ENCODE results near the gene A2M. TPM values are rescaled to one million over a fixed set of nuclear protein-coding genes. Genes with fewer than 3 reads are reported as not detected.

The A2M gene
- total and polyA plus RNA-seq, 2 donors (not counting 3 experiments of a cell fraction or from before 2014, with no cell fraction given), result 11.5 to 16.9 TPM

DNA sequence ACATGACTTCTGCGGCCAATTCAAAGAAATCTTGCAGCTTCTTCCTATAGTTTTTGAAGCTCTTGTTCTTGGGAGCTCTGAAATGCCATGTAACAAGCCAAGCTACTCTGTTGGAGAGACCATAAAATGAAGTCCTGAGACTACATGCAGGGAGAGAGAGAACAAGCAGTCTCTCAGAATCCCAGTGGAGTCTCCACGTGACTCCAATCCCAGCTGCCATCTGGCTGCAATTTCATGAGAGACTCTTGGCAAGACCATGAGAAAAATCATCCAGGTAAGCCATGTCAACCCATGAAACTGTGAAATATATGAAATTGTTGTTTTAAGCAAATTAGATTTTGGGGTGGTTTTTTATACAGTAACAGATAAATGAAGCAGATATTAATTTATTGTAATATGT, 72.0 kb downstream of the A2M start:
- Histone ChIP-seq H3K79me2 (ENCODE audit: control insufficient read depth, insufficient read depth, low read length) (no peaks in the 10 kb centered on the region), H3K4me3 (replicated peaks in 1 of 3; ENCODE audit: insufficient read depth in 1 of 3, low read depth in 1 of 3, low read length in 3 of 3) (no peak overlapping the region), H3K4me2 (ENCODE audit: insufficient read depth, low read length) (no peak overlapping the region), H3K4me1 (ENCODE audit: control insufficient read depth, extremely low read depth, insufficient read depth, low read length) (no peaks in the 10 kb centered on the region), H3K9me1 (replicated peaks; ENCODE audit: control insufficient read depth, extremely low read depth, insufficient read depth, low read length) (no peaks in the 10 kb centered on the region), H3K27me3 (ENCODE audit: control insufficient read depth in 2 of 2, insufficient read depth in 2 of 2, low read length in 2 of 2) (peaks cover 0 to 5% of the 10 kb centered on the region in 2 experiments), H3K27ac (ENCODE audit: insufficient read depth, low read depth, low read length) (no peak overlapping the region), H3K9me3 (replicated peaks; ENCODE audit: control insufficient read depth, insufficient read depth, low read length) (no peaks in the 10 kb centered on the region), H4K20me1 (replicated peaks; ENCODE audit: control insufficient read depth, extremely low read depth, insufficient read depth, low read length) (no peaks in the 10 kb centered on the region), H3K9ac (replicated peaks; ENCODE audit: extremely low read depth, insufficient read depth, low read length) (no peak overlapping the region), H2AFZ (ENCODE audit: low read depth, low read length) (no peak overlapping the region), H3K36me3 (ENCODE audit: control insufficient read depth in 2 of 2, extremely low read depth in 1 of 2, insufficient read depth in 2 of 2, low read length in 2 of 2) (no peaks in the 10 kb centered on the region)
- dilution Hi-C loops (cut with MboI; ENCODE audit: extremely low pct_ligation_motif_present, low sequenced_read_pairs) (no loop called here), intact Hi-C loops (cut with micrococcal nuclease) (no loop called here)
- CTCF ChIA-PET, result interaction anchor here (0.6 to 1.1 kb wide), 2 partner anchors 383 to 499 kb away, joined by 3 to 4 read pairs; no protein-coding TSS in a partner anchor
- TF ChIP-seq JUN (IDR thresholded peaks at IDR 0.05; ENCODE audit: borderline replicate concordance, insufficient read depth, insufficient read length, low read depth) (no peak), GATA2 (IDR thresholded peaks at IDR 0.05; ENCODE audit: insufficient read depth, insufficient read length, low read depth, low read length) (no peak), FOS (IDR thresholded peaks at IDR 0.05; ENCODE audit: borderline replicate concordance, insufficient read depth, low read length) (no peak)
- FAIRE-seq, result no peak
- no peak for DNase-seq (ENCODE audit: low read depth, low spot score)
- POLR2A ChIA-PET, result no interaction called here
- no TSS peak for BruUV-seq (replicated peaks)

DNA sequence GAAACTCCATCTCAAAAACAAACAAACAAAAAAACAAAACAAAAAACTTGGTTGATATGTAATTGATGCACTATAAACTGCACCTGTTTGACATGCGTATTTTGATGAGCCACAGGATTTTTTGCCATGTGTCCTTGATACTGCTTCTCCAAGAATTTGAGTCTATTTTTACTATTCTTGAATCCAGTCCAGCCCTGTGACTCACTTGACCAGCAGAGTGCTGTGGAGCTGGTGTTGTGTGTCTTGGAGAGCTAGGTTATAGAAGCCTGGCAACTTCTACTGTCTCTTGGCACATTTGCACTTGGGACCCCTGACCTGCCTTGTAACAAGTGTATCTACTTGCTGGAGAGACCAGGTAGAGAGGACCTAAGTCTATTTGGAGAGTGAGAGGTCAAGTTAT, 74.4 kb downstream of the A2M start:
- no peaks in the 10 kb centered on the region for H4K20me1 ChIP-seq (replicated peaks; ENCODE audit: control insufficient read depth, extremely low read depth, insufficient read depth, low read length)
- intact Hi-C loops (cut with micrococcal nuclease), result no loop called here
- no peaks in the 10 kb centered on the region for H3K36me3 ChIP-seq (ENCODE audit: control insufficient read depth in 2 of 2, extremely low read depth in 1 of 2, insufficient read depth in 2 of 2, low read length in 2 of 2)
- ChIA-PET POLR2A (no interaction called here), CTCF (interaction anchor here (1.3 to 2.6 kb wide), 7 partner anchors 9 to 497 kb away, joined by 3 to 20 read pairs (median 7); partner anchors contain the start of gene M6PR)
- no peaks in the 10 kb centered on the region for H3K9me1 ChIP-seq (replicated peaks; ENCODE audit: control insufficient read depth, extremely low read depth, insufficient read depth, low read length)
- BruUV-seq (replicated peaks), result no TSS peak
- FAIRE-seq (no peak), DNase-seq (ENCODE audit: low read depth, low spot score) (no peak)
- H3K27me3 ChIP-seq (ENCODE audit: control insufficient read depth in 2 of 2, insufficient read depth in 2 of 2, low read length in 2 of 2), result peaks cover 6 to 10% of the 10 kb centered on the region in 2 experiments
- dilution Hi-C loops (cut with MboI; ENCODE audit: extremely low pct_ligation_motif_present, low sequenced_read_pairs), result no loop called here
- H3K79me2 ChIP-seq (ENCODE audit: control insufficient read depth, insufficient read depth, low read length), result no peaks in the 10 kb centered on the region
- TF ChIP-seq POLR2AphosphoS5 (IDR thresholded peaks at IDR 0.05; ENCODE audit: insufficient read depth, low read depth, low read length) (no peak), GATA2 (IDR thresholded peaks at IDR 0.05; ENCODE audit: insufficient read depth, insufficient read length, low read depth, low read length) (no peak), EZH2 (IDR thresholded peaks at IDR 0.05; ENCODE audit: borderline replicate concordance, low read depth, low read length, severe bottlenecking) (no peak), MYC (IDR thresholded peaks at IDR 0.05; ENCODE audit: low read depth, low read length) (no peak), FOS (IDR thresholded peaks at IDR 0.05; ENCODE audit: borderline replicate concordance, insufficient read depth, low read length) (no peak), JUN (IDR thresholded peaks at IDR 0.05; ENCODE audit: borderline replicate concordance, insufficient read depth, insufficient read length, low read depth) (no peak), POLR2A (IDR thresholded peaks at IDR 0.05; ENCODE audit: low read depth, low read length) (no peak)
- TF ChIP-seq, protein P1, sequence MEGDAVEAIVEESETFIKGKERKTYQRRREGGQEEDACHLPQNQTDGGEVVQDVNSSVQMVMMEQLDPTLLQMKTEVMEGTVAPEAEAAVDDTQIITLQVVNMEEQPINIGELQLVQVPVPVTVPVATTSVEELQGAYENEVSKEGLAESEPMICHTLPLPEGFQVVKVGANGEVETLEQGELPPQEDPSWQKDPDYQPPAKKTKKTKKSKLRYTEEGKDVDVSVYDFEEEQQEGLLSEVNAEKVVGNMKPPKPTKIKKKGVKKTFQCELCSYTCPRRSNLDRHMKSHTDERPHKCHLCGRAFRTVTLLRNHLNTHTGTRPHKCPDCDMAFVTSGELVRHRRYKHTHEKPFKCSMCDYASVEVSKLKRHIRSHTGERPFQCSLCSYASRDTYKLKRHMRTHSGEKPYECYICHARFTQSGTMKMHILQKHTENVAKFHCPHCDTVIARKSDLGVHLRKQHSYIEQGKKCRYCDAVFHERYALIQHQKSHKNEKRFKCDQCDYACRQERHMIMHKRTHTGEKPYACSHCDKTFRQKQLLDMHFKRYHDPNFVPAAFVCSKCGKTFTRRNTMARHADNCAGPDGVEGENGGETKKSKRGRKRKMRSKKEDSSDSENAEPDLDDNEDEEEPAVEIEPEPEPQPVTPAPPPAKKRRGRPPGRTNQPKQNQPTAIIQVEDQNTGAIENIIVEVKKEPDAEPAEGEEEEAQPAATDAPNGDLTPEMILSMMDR (IDR thresholded peaks at IDR 0.05; ENCODE audit: extremely low read depth in 1 of 2, insufficient read depth in 1 of 2, low read depth in 1 of 2, low read length in 2 of 2), result no peak
- TF ChIP-seq, protein P2, sequence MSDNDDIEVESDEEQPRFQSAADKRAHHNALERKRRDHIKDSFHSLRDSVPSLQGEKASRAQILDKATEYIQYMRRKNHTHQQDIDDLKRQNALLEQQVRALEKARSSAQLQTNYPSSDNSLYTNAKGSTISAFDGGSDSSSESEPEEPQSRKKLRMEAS (IDR thresholded peaks at IDR 0.05; ENCODE audit: insufficient read depth, insufficient read length), result no peak
- H3K4me1 ChIP-seq (ENCODE audit: control insufficient read depth, extremely low read depth, insufficient read depth, low read length), result no peaks in the 10 kb centered on the region
- H3K4me3 ChIP-seq (replicated peaks in 1 of 3; ENCODE audit: insufficient read depth in 1 of 3, low read depth in 1 of 3, low read length in 3 of 3), result no peak overlapping the region
- H3K9me3 ChIP-seq (replicated peaks; ENCODE audit: control insufficient read depth, insufficient read depth, low read length), result no peaks in the 10 kb centered on the region
- H3K9ac ChIP-seq (replicated peaks; ENCODE audit: extremely low read depth, insufficient read depth, low read length), result no peak overlapping the region
- H3K4me2 ChIP-seq (ENCODE audit: insufficient read depth, low read length), result no peak overlapping the region
- H3K27ac ChIP-seq (ENCODE audit: insufficient read depth, low read depth, low read length), result no peak overlapping the region
- H2AFZ ChIP-seq (ENCODE audit: low read depth, low read length), result no peak overlapping the region
